Endodermal cell (in vitro differentiated cells): Measurements from ENCODE around the gene HMG20B. TPM values are rescaled to one million over a fixed set of nuclear protein-coding genes. Genes with fewer than 3 reads are reported as not detected.

ENCODE experiments used
- DNase-seq: peaks from one replicate; pipeline ENCODE4 v3.0.0-alpha.2; 2017
- H3K27ac ChIP-seq: 2 replicates; pipeline ENCODE4 v1.5.1; 2013; ENCODE audit warnings: mild to moderate bottlenecking, low read depth, low read length, moderate library complexity
- H3K27me3 ChIP-seq: 2 replicates; pipeline ENCODE4 v1.6.1; 2013; ENCODE audit warnings: mild to moderate bottlenecking, low read length, moderate library complexity; ENCODE audit not compliant: insufficient read depth, control insufficient read depth, poor library complexity, severe bottlenecking
- H3K36me3 ChIP-seq: 2 replicates; pipeline ENCODE4 v1.7.0; 2013; ENCODE audit warnings: mild to moderate bottlenecking, low read length, moderate library complexity; ENCODE audit not compliant: control insufficient read depth, insufficient read depth
- H3K4me1 ChIP-seq: one replicate; pipeline ENCODE4 v1.7.0; 2013; ENCODE audit warnings: low read length; ENCODE audit not compliant: control insufficient read depth, insufficient read depth
- H3K4me3 ChIP-seq: 2 replicates; pipeline ENCODE4 v1.5.1; 2013; ENCODE audit warnings: mild to moderate bottlenecking, low read length, moderate library complexity
- H3K9ac ChIP-seq: 2 replicates; pipeline ENCODE4 v1.6.1; 2013; ENCODE audit warnings: mild to moderate bottlenecking, low read length, moderate library complexity; ENCODE audit not compliant: poor library complexity, severe bottlenecking; ENCODE audit errors: extremely low read depth
- H3K9me3 ChIP-seq: 2 replicates; pipeline ENCODE4 v1.6.1; 2013; ENCODE audit warnings: mild to moderate bottlenecking, low read length, moderate library complexity; ENCODE audit not compliant: control insufficient read depth
- H3K27ac Mint-ChIP-seq: 2 replicates; pipeline ENCODE4 v1.8.0; 2020; ENCODE audit warnings: mixed read lengths
- H3K27me3 Mint-ChIP-seq: 2 replicates; pipeline ENCODE4 v1.8.0; 2021; ENCODE audit warnings: mild to moderate bottlenecking, mixed read lengths; ENCODE audit not compliant: insufficient read depth
- H3K36me3 Mint-ChIP-seq: 2 replicates; pipeline ENCODE4 v1.8.0; 2020; ENCODE audit warnings: low read depth, mixed read lengths
- H3K4me1 Mint-ChIP-seq: 2 replicates; pipeline ENCODE4 v1.8.0; 2020; ENCODE audit warnings: mixed read lengths
- H3K4me3 Mint-ChIP-seq: 2 replicates; pipeline ENCODE4 v1.8.0; 2020; ENCODE audit warnings: mild to moderate bottlenecking, moderate library complexity, mixed read lengths
- H3K9me3 Mint-ChIP-seq: 2 replicates; pipeline ENCODE4 v1.8.0; 2020; ENCODE audit warnings: mild to moderate bottlenecking, mixed read lengths
- WGBS, 2 experiments: methylation state at CpG; one replicate each; pipeline versions ENCODE4 v1.1.5 to v1.1.7; 2013; ENCODE audit warnings: missing lambda C conversion rate in 2 of 2, mixed read lengths in 1 of 2; ENCODE audit not compliant: insufficient coverage in 1 of 2, insufficient read length in 1 of 2; 5-methylcytosine and 5-hydroxymethylcytosine counted together
- long read RNA-seq, 4 experiments: library from polyadenylated mRNA in 2 of 4; library from RNA in 1 of 4; library from capped mRNA in 1 of 4; stranded (forward) in 3 of 4; unstranded in 1 of 4; transcript quantifications; one replicate each; pipeline ENCODE4 v2.0.0, GENCODE V29; 2020 to 2021; ENCODE audit warnings: inconsistent platforms in 1 of 4
- polyA plus RNA-seq, 2 experiments: library from polyadenylated mRNA; stranded (reverse); fragments of 50-300 nt; gene quantifications; one replicate each; pipeline ENCODE4 v1.2.3, GENCODE V29; 2013
- total RNA-seq, 2 donors: library from RNA; stranded (reverse); fragmentation: NEBNext Ultra II Directional in 1 of 2; extraction: Animal tissue kit (Norgen Biotek cat#: 25700) in 1 of 2; gene quantifications; 2 replicates in 1 of 2; 3 replicates in 1 of 2; pipeline ENCODE4 v1.2.1, GENCODE V29; 2021
- TF ChIP-seq, protein P1 (sequence below): fragments of 200-600 bp; sonication (generic); conservative IDR thresholded peaks from 2 replicates; pipeline ENCODE4 v1.5.0; 2021; ENCODE audit warnings: antibody characterized with exemption, mild to moderate bottlenecking

HMG20B gene
- 100 to 1,000 TPM in 1 of 2 donors, 10 to 100 TPM in 1; 80.7 to 102 TPM for total RNA-seq
- polyA plus RNA-seq (2013, experiment 1 of 2) = 80.6 TPM
- polyA plus RNA-seq (2013, experiment 2 of 2) = 89.1 TPM
- long read RNA-seq, experiment 1, transcript HMG20B-202 (10 exons, 1,596 nt) = major isoform, 8 of 60 reads
- long read RNA-seq, experiment 1, partial matches to known transcripts = 39 of 60 reads
- long read RNA-seq, experiment 1, other reads (novel, unspliced or antisense) = 13 of 60 reads
- long read RNA-seq, experiment 2, transcript HMG20B-202 (10 exons, 1,596 nt) = major isoform, 190 of 265 reads
- long read RNA-seq, experiment 2, partial matches to known transcripts = 40 of 265 reads
- long read RNA-seq, experiment 2, other reads (novel, unspliced or antisense) = 33 of 265 reads
- long read RNA-seq, experiment 3, transcript HMG20B-202 (10 exons, 1,596 nt) = major isoform, 353 of 411 reads
- long read RNA-seq, experiment 3, partial matches to known transcripts = 26 of 411 reads
- long read RNA-seq, experiment 3, other reads (novel, unspliced or antisense) = 32 of 411 reads
- long read RNA-seq, experiment 4, partial matches to known transcripts = 3 of 4 reads
- long read RNA-seq, experiment 4, other reads (novel, unspliced or antisense) = 0 of 4 reads

DNA sequence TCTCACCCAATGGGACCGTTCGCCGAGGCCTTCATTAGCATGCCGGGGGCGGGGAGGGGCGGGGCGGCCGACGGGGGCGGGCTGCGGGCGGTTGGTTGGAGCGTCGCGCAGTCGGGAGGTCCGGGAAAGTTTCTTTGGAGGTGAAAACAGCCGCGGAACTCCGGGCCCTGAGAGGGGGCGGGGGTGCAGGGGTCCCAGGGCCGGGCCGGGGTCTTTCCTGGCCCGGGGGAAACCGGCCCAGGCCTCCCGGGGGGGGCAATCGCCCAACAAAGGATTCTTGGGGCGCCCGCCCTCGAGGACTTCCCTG lies at the start of gene HMG20B:
HMG20B (plus strand) TSS at position 90 of the 307 bp plus-strand sequence. CDS start 366 bp downstream, outside the sequence.
- Histone ChIP-seq H3K36me3 (peaks cover 8% of the 10 kb centered on the region), H3K9ac (peak within 1 kb of the TSS; percentile 71), H3K27me3 (peaks cover 8% of the 10 kb centered on the region), H3K4me3 (peak within 1 kb of the TSS; percentile 85), H3K27ac (peak within 1 kb of the TSS; percentile 60), H3K4me1 (no peaks in the 10 kb centered on the region), H3K9me3 (no peaks in the 10 kb centered on the region)
- TF ChIP-seq, protein P1, sequence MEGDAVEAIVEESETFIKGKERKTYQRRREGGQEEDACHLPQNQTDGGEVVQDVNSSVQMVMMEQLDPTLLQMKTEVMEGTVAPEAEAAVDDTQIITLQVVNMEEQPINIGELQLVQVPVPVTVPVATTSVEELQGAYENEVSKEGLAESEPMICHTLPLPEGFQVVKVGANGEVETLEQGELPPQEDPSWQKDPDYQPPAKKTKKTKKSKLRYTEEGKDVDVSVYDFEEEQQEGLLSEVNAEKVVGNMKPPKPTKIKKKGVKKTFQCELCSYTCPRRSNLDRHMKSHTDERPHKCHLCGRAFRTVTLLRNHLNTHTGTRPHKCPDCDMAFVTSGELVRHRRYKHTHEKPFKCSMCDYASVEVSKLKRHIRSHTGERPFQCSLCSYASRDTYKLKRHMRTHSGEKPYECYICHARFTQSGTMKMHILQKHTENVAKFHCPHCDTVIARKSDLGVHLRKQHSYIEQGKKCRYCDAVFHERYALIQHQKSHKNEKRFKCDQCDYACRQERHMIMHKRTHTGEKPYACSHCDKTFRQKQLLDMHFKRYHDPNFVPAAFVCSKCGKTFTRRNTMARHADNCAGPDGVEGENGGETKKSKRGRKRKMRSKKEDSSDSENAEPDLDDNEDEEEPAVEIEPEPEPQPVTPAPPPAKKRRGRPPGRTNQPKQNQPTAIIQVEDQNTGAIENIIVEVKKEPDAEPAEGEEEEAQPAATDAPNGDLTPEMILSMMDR = no peak
- peaks cover under 1% of the 10 kb centered on the region for H3K27me3 Mint-ChIP-seq
- H3K27ac Mint-ChIP-seq = no peak within 1 kb of the TSS
- no peaks in the 10 kb centered on the region for H3K9me3 Mint-ChIP-seq
- H3K4me1 Mint-ChIP-seq = peaks cover 10% of the 10 kb centered on the region
- peak within 1 kb of the TSS; percentile 69 for H3K4me3 Mint-ChIP-seq
- DNase-seq = no peak
- WGBS, 2 experiments = 0% methylated on average over 30 of the region's 30 CpGs; no CpG with 5 or more reads in 1 of the 2 experiments
- H3K36me3 Mint-ChIP-seq = peaks cover 12% of the 10 kb centered on the region

DNA sequence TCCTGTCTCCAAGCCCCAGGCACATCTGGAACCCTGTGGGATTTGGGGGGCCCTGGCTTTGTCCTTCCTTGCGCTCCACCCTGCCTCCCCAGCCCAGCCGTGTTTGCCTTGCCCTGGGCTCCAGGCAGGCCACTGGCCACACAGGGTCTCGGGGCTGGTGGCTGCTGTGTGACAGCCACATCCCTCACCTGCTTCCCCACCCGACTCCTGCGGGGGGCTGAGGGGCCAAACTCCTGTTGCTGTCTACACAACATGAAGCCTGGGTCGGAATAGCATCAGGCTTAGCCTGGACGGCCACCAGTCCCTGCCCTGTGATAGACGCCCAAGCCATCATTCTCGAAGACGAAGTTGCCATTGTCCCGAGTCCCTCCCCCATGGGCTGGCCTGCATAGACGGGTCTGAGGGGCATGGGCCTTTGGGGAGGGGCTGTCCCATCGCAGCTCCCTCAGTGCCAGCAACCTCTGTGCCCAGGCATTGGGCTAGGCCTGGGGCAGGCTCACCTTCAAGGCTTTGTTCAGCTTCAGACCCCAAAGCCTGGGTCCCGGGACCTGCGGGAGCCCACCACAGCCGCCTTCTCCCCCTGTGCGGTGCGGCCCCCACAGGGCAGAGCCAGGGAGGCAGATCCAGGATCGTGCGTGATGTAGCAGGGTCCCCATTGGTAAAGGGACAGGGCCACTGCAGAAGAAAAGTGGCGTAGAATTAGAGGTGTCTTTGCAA lies 49.2 kb upstream of the HMG20B start:
- WGBS, 2 experiments = 95 to 96% methylated on average over 9 to 21 of the region's 21 CpGs
- peaks cover 31% of the 10 kb centered on the region for H3K36me3 Mint-ChIP-seq

More for the DNA sequence above, 49.2 kb upstream of the HMG20B start:
- DNase-seq = no peak
- H3K27me3 Mint-ChIP-seq = no peaks in the 10 kb centered on the region
- H3K4me3 Mint-ChIP-seq = no peak overlapping the region
- H3K4me1 ChIP-seq = no peaks in the 10 kb centered on the region
- H3K4me1 Mint-ChIP-seq = peaks cover 1% of the 10 kb centered on the region
- no peak overlapping the region for H3K9ac ChIP-seq
- no peaks in the 10 kb centered on the region for H3K9me3 Mint-ChIP-seq
- H3K27ac ChIP-seq = no peak overlapping the region
- TF ChIP-seq, protein P1 = no peak
- H3K36me3 ChIP-seq = peaks cover 34% of the 10 kb centered on the region
- H3K4me3 ChIP-seq = no peak overlapping the region
- H3K9me3 ChIP-seq = no peaks in the 10 kb centered on the region
- H3K27ac Mint-ChIP-seq = peak overlapping the region; percentile 49
- H3K27me3 ChIP-seq = no peaks in the 10 kb centered on the region
